Endodermal cell (in vitro differentiated cells): ENCODE measurements around the gene STK32B. TPM values are rescaled to one million over a fixed set of nuclear protein-coding genes. Genes with fewer than 3 reads are reported as not detected.

Source experiments
- DNase-seq: peaks from one replicate; pipeline ENCODE4 v3.0.0-alpha.2; 2017
- H3K27ac ChIP-seq: 2 replicates; pipeline ENCODE4 v1.5.1; 2013; ENCODE audit warnings: mild to moderate bottlenecking, low read depth, low read length, moderate library complexity
- H3K27me3 ChIP-seq: 2 replicates; pipeline ENCODE4 v1.6.1; 2013; ENCODE audit warnings: mild to moderate bottlenecking, low read length, moderate library complexity; ENCODE audit not compliant: insufficient read depth, control insufficient read depth, poor library complexity, severe bottlenecking
- H3K36me3 ChIP-seq: 2 replicates; pipeline ENCODE4 v1.7.0; 2013; ENCODE audit warnings: mild to moderate bottlenecking, low read length, moderate library complexity; ENCODE audit not compliant: control insufficient read depth, insufficient read depth
- H3K4me1 ChIP-seq: one replicate; pipeline ENCODE4 v1.7.0; 2013; ENCODE audit warnings: low read length; ENCODE audit not compliant: control insufficient read depth, insufficient read depth
- H3K4me3 ChIP-seq: 2 replicates; pipeline ENCODE4 v1.5.1; 2013; ENCODE audit warnings: mild to moderate bottlenecking, low read length, moderate library complexity
- H3K9ac ChIP-seq: 2 replicates; pipeline ENCODE4 v1.6.1; 2013; ENCODE audit warnings: mild to moderate bottlenecking, low read length, moderate library complexity; ENCODE audit not compliant: poor library complexity, severe bottlenecking; ENCODE audit errors: extremely low read depth
- H3K9me3 ChIP-seq: 2 replicates; pipeline ENCODE4 v1.6.1; 2013; ENCODE audit warnings: mild to moderate bottlenecking, low read length, moderate library complexity; ENCODE audit not compliant: control insufficient read depth
- H3K27ac Mint-ChIP-seq: 2 replicates; pipeline ENCODE4 v1.8.0; 2020; ENCODE audit warnings: mixed read lengths
- H3K27me3 Mint-ChIP-seq: 2 replicates; pipeline ENCODE4 v1.8.0; 2021; ENCODE audit warnings: mild to moderate bottlenecking, mixed read lengths; ENCODE audit not compliant: insufficient read depth
- H3K36me3 Mint-ChIP-seq: 2 replicates; pipeline ENCODE4 v1.8.0; 2020; ENCODE audit warnings: low read depth, mixed read lengths
- H3K4me1 Mint-ChIP-seq: 2 replicates; pipeline ENCODE4 v1.8.0; 2020; ENCODE audit warnings: mixed read lengths
- H3K4me3 Mint-ChIP-seq: 2 replicates; pipeline ENCODE4 v1.8.0; 2020; ENCODE audit warnings: mild to moderate bottlenecking, moderate library complexity, mixed read lengths
- H3K9me3 Mint-ChIP-seq: 2 replicates; pipeline ENCODE4 v1.8.0; 2020; ENCODE audit warnings: mild to moderate bottlenecking, mixed read lengths
- CTCF ChIP-seq: fragments of 200-600 bp; sonication (generic); conservative IDR thresholded peaks from 2 replicates; pipeline ENCODE4 v1.5.0; 2021; ENCODE audit warnings: antibody characterized with exemption, mild to moderate bottlenecking
- WGBS, 2 experiments: methylation state at CpG; one replicate each; pipeline versions ENCODE4 v1.1.5 to v1.1.7; 2013; ENCODE audit warnings: missing lambda C conversion rate in 2 of 2, mixed read lengths in 1 of 2; ENCODE audit not compliant: insufficient coverage in 1 of 2, insufficient read length in 1 of 2; 5-methylcytosine and 5-hydroxymethylcytosine counted together
- total RNA-seq, 2 donors: library from RNA; stranded (reverse); fragmentation: NEBNext Ultra II Directional in 1 of 2; extraction: Animal tissue kit (Norgen Biotek cat#: 25700) in 1 of 2; gene quantifications; 2 replicates in 1 of 2; 3 replicates in 1 of 2; pipeline ENCODE4 v1.2.1, GENCODE V29; 2021

The STK32B gene
- total RNA-seq, 2 donors from 2014 or later: 1.4 to 1.5 TPM

- TF ChIP-seq CTCF: no peak
- H3K36me3 Mint-ChIP-seq: peaks cover 43% of the 10 kb centered on the region
Observed at GRCh38 chr4:5532100-5532499, 480.8 kb downstream of the STK32B start.

GRCh38 chr4:5539584-5539983, 488.3 kb downstream of the STK32B start:
- TF ChIP-seq CTCF: no peak
- no peaks in the 10 kb centered on the region for H3K9me3 Mint-ChIP-seq

More at GRCh38 chr4:5532100-5532499, 480.8 kb downstream of the STK32B start:
- no peaks in the 10 kb centered on the region for H3K36me3 ChIP-seq
- peaks cover 8% of the 10 kb centered on the region for H3K9me3 ChIP-seq
- H3K4me3 ChIP-seq: no peak overlapping the region
- Mint-ChIP-seq H3K4me1 (no peaks in the 10 kb centered on the region), H3K4me3 (no peak overlapping the region), H3K9me3 (peaks cover 10% of the 10 kb centered on the region), H3K27ac (no peak overlapping the region), H3K27me3 (no peaks in the 10 kb centered on the region)
- WGBS, 2 experiments: 92% methylated on average over 2 of the region's 2 CpGs; no CpG with 5 or more reads in 1 of the 2 experiments
- no peak overlapping the region for H3K9ac ChIP-seq
- no peaks in the 10 kb centered on the region for H3K4me1 ChIP-seq
- no peak overlapping the region for H3K27ac ChIP-seq
- no peaks in the 10 kb centered on the region for H3K27me3 ChIP-seq
- DNase-seq: no peak

DNA sequence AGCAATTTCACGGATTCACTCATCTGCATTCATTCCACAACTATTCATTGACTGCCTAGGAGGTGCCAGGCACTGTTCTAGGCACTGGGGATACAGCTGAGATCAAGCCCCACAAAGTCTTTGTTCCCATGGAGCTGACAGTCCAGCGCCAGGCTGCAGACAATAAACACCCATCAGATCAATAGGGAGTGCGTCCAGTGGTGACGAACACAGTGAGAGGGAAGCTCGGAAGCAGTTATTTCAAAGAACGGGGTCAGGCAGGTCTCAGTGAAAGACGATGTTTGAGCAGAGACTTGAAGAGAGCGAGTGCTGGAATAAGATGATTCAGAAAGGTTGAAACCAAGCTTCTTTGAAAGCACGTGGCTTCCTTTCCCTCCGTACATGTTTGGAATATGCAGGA, 489.9 kb downstream of the STK32B start:
- H3K9me3 ChIP-seq: no peaks in the 10 kb centered on the region

More at GRCh38 chr4:5539584-5539983, 488.3 kb downstream of the STK32B start:
- Mint-ChIP-seq H3K36me3 (no peaks in the 10 kb centered on the region), H3K4me3 (no peak overlapping the region), H3K27ac (no peak overlapping the region), H3K4me1 (no peaks in the 10 kb centered on the region), H3K27me3 (no peaks in the 10 kb centered on the region)
- Histone ChIP-seq H3K9ac (no peak overlapping the region), H3K27me3 (no peaks in the 10 kb centered on the region), H3K4me3 (no peak overlapping the region), H3K4me1 (no peaks in the 10 kb centered on the region), H3K9me3 (peaks cover 8% of the 10 kb centered on the region), H3K36me3 (no peaks in the 10 kb centered on the region), H3K27ac (no peak overlapping the region)
- 80 to 86% methylated on average over 1 to 2 of the region's 2 CpGs for WGBS, 2 experiments
- DNase-seq: no peak

More for the DNA sequence above, 489.9 kb downstream of the STK32B start:
- Histone ChIP-seq H3K4me1 (no peaks in the 10 kb centered on the region), H3K36me3 (no peaks in the 10 kb centered on the region), H3K9ac (no peak overlapping the region), H3K4me3 (no peak overlapping the region), H3K27me3 (no peaks in the 10 kb centered on the region), H3K27ac (no peak overlapping the region)
- no peak overlapping the region for H3K4me3 Mint-ChIP-seq
- no peaks in the 10 kb centered on the region for H3K36me3 Mint-ChIP-seq
- no peaks in the 10 kb centered on the region for H3K4me1 Mint-ChIP-seq
- no peaks in the 10 kb centered on the region for H3K27me3 Mint-ChIP-seq
- DNase-seq: no peak
- no peak for TF ChIP-seq CTCF
- H3K27ac Mint-ChIP-seq: no peak overlapping the region
- H3K9me3 Mint-ChIP-seq: peaks cover 2% of the 10 kb centered on the region
- 81 to 94% methylated on average over 8 to 10 of the region's 10 CpGs for WGBS, 2 experiments
